GM19452 (cell line): ENCODE results near the gene SLC45A3.

Experiments
- ATAC-seq: cut with Tn5 transposase; IDR thresholded peaks from one replicate; pipeline ENCODE4 v1.9.1; 2021; ENCODE audit not compliant: unreplicated experiment

The SLC45A3 gene

GRCh38 chr1:205669341-205670149 is 10.8 kb downstream of the SLC45A3 start:
- ATAC-seq = peak; percentile 34

GRCh38 chr1:205668951-205669340 is 11.4 kb downstream of the SLC45A3 start:
- peak; percentile 23 for ATAC-seq

- ATAC-seq = no peak
These were observed 12.2 kb downstream of the SLC45A3 start for GRCh38 chr1:205667909-205668643.

GRCh38 chr1:205666372-205667166 is 13.7 kb downstream of the SLC45A3 start:
- no peak for ATAC-seq

- ATAC-seq = no peak
These were observed 14.9 kb downstream of the SLC45A3 start for GRCh38 chr1:205665201-205666045.

GRCh38 chr1:205664399-205665017 is 15.8 kb downstream of the SLC45A3 start:
- no peak for ATAC-seq

- no peak for ATAC-seq
These were observed 16.9 kb downstream of the SLC45A3 start for GRCh38 chr1:205663286-205663936.

GRCh38 chr1:205662791-205663190 is 17.5 kb downstream of the SLC45A3 start:
- ATAC-seq = no peak

GRCh38 chr1:205662135-205662738 is 18.1 kb downstream of the SLC45A3 start:
- no peak for ATAC-seq

- ATAC-seq = no peak
These were observed 18.7 kb downstream of the SLC45A3 start for GRCh38 chr1:205661429-205662134.

- no peak for ATAC-seq
These were observed 19.9 kb downstream of the SLC45A3 start for GRCh38 chr1:205660361-205660760.

GRCh38 chr1:205658943-205659581 is 21.2 kb downstream of the SLC45A3 start:
- peak; percentile 85 for ATAC-seq

- ATAC-seq = no peak
These were observed 24.1 kb downstream of the SLC45A3 start for GRCh38 chr1:205656236-205656635.

GRCh38 chr1:205652984-205653383 is 27.3 kb downstream of the SLC45A3 start:
- no peak for ATAC-seq

GRCh38 chr1:205650241-205650640 is 30.1 kb downstream of the SLC45A3 start:
- no peak for ATAC-seq

- ATAC-seq = no peak
These were observed 34.8 kb downstream of the SLC45A3 start for GRCh38 chr1:205645519-205645918.

GRCh38 chr1:205642679-205643307 is 37.5 kb downstream of the SLC45A3 start:
- ATAC-seq = no peak

GRCh38 chr1:205639567-205639966 is 40.7 kb downstream of the SLC45A3 start:
- no peak for ATAC-seq
